HEK293T (cell line): ENCODE results near the gene KLRG1.

ENCODE experiments used
- CTCF ChIA-PET: fragments of 350-600 bp; formaldehyde crosslinking; extraction: SDS; loops from one replicate; lab custom pipeline; 2021; ENCODE audit warnings: antibody characterized with exemption, inconsistent platforms; lab: Yijun Ruan, JAX
- POLR2A ChIA-PET: fragments of 350-600 bp; formaldehyde crosslinking; extraction: SDS; loops from one replicate; lab custom pipeline; 2020; ENCODE audit warnings: antibody characterized with exemption, inconsistent platforms; lab: Yijun Ruan, JAX
- DNase-seq: peaks from one replicate; pipeline ENCODE4 v3.0.0; 2012; ENCODE audit warnings: mixed read lengths; ENCODE audit errors: extremely low spot score
- ARNT ChIP-seq: fragments of 450-650 bp; IDR thresholded peaks from 2 replicates; pipeline ENCODE4 v1.6.1; 2017; ENCODE audit warnings: mild to moderate bottlenecking
- BHLHE40 ChIP-seq: fragments of 450-650 bp; IDR thresholded peaks from 2 replicates; pipeline ENCODE4 v1.6.1; 2016; ENCODE audit warnings: mild to moderate bottlenecking, moderate library complexity, borderline replicate concordance
- CTBP1 ChIP-seq: fragments of 450-650 bp; IDR thresholded peaks from 2 replicates; pipeline ENCODE4 v1.6.1; 2016; ENCODE audit warnings: borderline replicate concordance
- ELF4 ChIP-seq: fragments of 450-650 bp; IDR thresholded peaks from 2 replicates; pipeline ENCODE4 v1.6.1; 2017; ENCODE audit warnings: antibody characterized with exemption
- FOXA1 ChIP-seq: fragments of 450-650 bp; IDR thresholded peaks from 2 replicates; pipeline ENCODE4 v1.6.1; 2016; ENCODE audit warnings: mild to moderate bottlenecking
- FOXK2 ChIP-seq: fragments of 450-650 bp; IDR thresholded peaks from 2 replicates; pipeline ENCODE4 v1.6.1; 2016; ENCODE audit warnings: mild to moderate bottlenecking
- FOXM1 ChIP-seq: fragments of 450-650 bp; IDR thresholded peaks from 2 replicates; pipeline ENCODE4 v1.6.1; 2017; ENCODE audit warnings: mild to moderate bottlenecking, borderline replicate concordance
- HDGF ChIP-seq: fragments of 450-650 bp; IDR thresholded peaks from 2 replicates; pipeline ENCODE4 v1.6.1; 2017; ENCODE audit warnings: antibody characterized with exemption, borderline replicate concordance
- L3MBTL2 ChIP-seq: fragments of 450-650 bp; conservative IDR thresholded peaks from 2 replicates; pipeline ENCODE4 v1.6.1; 2016; ENCODE audit warnings: mild to moderate bottlenecking
- LEF1 ChIP-seq: fragments of 450-650 bp; IDR thresholded peaks from 2 replicates; pipeline ENCODE4 v1.6.1; 2017; ENCODE audit warnings: mild to moderate bottlenecking, borderline replicate concordance
- NFRKB ChIP-seq: fragments of 450-650 bp; IDR thresholded peaks from 2 replicates; pipeline ENCODE4 v1.6.1; 2016; ENCODE audit warnings: mild to moderate bottlenecking, moderate library complexity
- PKNOX1 ChIP-seq: fragments of 450-650 bp; IDR thresholded peaks from 2 replicates; pipeline ENCODE4 v1.6.1; 2016
- SP1 ChIP-seq: fragments of 450-650 bp; IDR thresholded peaks from 2 replicates; pipeline ENCODE4 v1.6.1; 2017
- SUZ12 ChIP-seq: fragments of 450-650 bp; IDR thresholded peaks from 2 replicates; pipeline ENCODE4 v1.6.1; 2016; ENCODE audit warnings: mild to moderate bottlenecking
- TARDBP ChIP-seq: fragments of 450-650 bp; IDR thresholded peaks from 2 replicates; pipeline ENCODE4 v1.6.1; 2016
- ZNF384 ChIP-seq: fragments of 450-650 bp; IDR thresholded peaks from 2 replicates; pipeline ENCODE4 v1.6.1; 2016

The KLRG1 gene

GRCh38 chr12:9027161-9028059, 38.1 kb downstream of the KLRG1 start:
- ChIA-PET CTCF (no interaction called here), POLR2A (no interaction called here)
- DNase-seq: no peak
- TF ChIP-seq ARNT (no peak), CTBP1 (no peak), FOXM1 (no peak), FOXA1 (no peak), SUZ12 (no peak), NFRKB (no peak), BHLHE40 (no peak), ELF4 (no peak)

- TF ChIP-seq FOXA1 (no peak), ELF4 (no peak), LEF1 (no peak), HDGF (no peak), FOXK2 (no peak), PKNOX1 (no peak), BHLHE40 (no peak), FOXM1 (no peak), NFRKB (no peak)
- no peak for DNase-seq
- ChIA-PET POLR2A (interaction anchor here (1.2 kb wide), 1 partner anchor 81 kb away, joined by 3 read pairs; the partner anchor contains the start of gene M6PR), CTCF (no interaction called here)
These were observed 41.4 kb downstream of the KLRG1 start for GRCh38 chr12:9030776-9031175.

GRCh38 chr12:9032202-9032964, 43.0 kb downstream of the KLRG1 start:
- TF ChIP-seq L3MBTL2 (no peak), ELF4 (no peak), PKNOX1 (no peak), CTBP1 (no peak), SP1 (no peak), NFRKB (no peak), LEF1 (no peak)
- CTCF ChIA-PET: interaction anchor here (0.6 kb wide), 1 partner anchor 24 kb away, joined by 3 read pairs; no protein-coding TSS in a partner anchor
- POLR2A ChIA-PET: interaction anchor here (1.5 kb wide), 1 partner anchor 11 kb away, joined by 3 read pairs; no protein-coding TSS in a partner anchor
- DNase-seq: no peak

GRCh38 chr12:9033265-9033887, 44.0 kb downstream of the KLRG1 start:
- TF ChIP-seq FOXA1: no peak
- no peak for TF ChIP-seq ARNT
- no peak for TF ChIP-seq FOXM1
- TF ChIP-seq PKNOX1: no peak
- no peak for TF ChIP-seq ELF4
- no peak for TF ChIP-seq ZNF384
- TF ChIP-seq LEF1: no peak
- no peak for TF ChIP-seq NFRKB
- POLR2A ChIA-PET: interaction anchor here (1.5 kb wide), 1 partner anchor 12 kb away, joined by 3 read pairs; no protein-coding TSS in a partner anchor
- CTCF ChIA-PET: no interaction called here
- DNase-seq: no peak

GRCh38 chr12:9034095-9034494, 44.7 kb downstream of the KLRG1 start:
- CTCF ChIA-PET: no interaction called here
- TF ChIP-seq FOXA1 (no peak), SP1 (no peak), ELF4 (no peak), ARNT (no peak), BHLHE40 (no peak), ZNF384 (no peak), PKNOX1 (no peak), L3MBTL2 (no peak), FOXM1 (no peak), HDGF (no peak), TARDBP (no peak), FOXK2 (no peak), SUZ12 (no peak), LEF1 (no peak), CTBP1 (no peak)
- POLR2A ChIA-PET: no interaction called here

More at GRCh38 chr12:9034095-9034494, 44.7 kb downstream of the KLRG1 start:
- no peak for DNase-seq
